ENCODE measurements around the gene RHCE.
"Not testable (repeated sequence)": the region's sequence is repeated elsewhere in the genome, so short reads cannot be mapped to it uniquely, and the experiment has no call there.

DNA sequence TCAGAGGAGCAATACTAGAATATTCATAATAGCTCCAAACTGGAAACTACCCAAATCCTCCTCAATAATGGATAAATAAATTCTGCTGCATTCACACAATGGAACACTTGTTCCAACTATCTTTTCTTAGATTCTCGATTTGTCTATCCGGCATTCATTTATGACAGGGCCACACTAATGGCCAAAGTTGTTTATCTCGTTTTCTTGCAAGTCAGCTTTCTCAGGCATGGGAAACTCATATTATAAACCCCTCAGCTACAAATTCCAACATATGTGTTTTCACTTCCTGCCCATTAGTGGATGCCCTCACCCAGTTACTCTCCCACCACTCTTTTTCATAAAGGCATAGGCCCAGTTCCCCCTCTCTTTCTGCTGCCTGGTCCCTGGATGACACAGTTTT is 42.3 kb downstream of the RHCE start:
- TF ChIP-seq, protein P1, sequence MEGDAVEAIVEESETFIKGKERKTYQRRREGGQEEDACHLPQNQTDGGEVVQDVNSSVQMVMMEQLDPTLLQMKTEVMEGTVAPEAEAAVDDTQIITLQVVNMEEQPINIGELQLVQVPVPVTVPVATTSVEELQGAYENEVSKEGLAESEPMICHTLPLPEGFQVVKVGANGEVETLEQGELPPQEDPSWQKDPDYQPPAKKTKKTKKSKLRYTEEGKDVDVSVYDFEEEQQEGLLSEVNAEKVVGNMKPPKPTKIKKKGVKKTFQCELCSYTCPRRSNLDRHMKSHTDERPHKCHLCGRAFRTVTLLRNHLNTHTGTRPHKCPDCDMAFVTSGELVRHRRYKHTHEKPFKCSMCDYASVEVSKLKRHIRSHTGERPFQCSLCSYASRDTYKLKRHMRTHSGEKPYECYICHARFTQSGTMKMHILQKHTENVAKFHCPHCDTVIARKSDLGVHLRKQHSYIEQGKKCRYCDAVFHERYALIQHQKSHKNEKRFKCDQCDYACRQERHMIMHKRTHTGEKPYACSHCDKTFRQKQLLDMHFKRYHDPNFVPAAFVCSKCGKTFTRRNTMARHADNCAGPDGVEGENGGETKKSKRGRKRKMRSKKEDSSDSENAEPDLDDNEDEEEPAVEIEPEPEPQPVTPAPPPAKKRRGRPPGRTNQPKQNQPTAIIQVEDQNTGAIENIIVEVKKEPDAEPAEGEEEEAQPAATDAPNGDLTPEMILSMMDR (IDR thresholded peaks at IDR 0.05) = not testable (repeated sequence)
- not testable (repeated sequence) for TF ChIP-seq ZFX (IDR thresholded peaks at IDR 0.05; ENCODE audit: borderline replicate concordance)

Data from 22Rv1 (cell line).